ES-I3 (cell line): Measurements from ENCODE around the gene BMAL2.
A peak's percentile ranks its signal among the peaks of the same experiment; 100 is the strongest.

Experiments used
- H3K36me3 ChIP-seq: 2 replicates; pipeline ENCODE4 v1.6.1; 2013; ENCODE audit warnings: mild to moderate bottlenecking, low read length, control low read depth, moderate library complexity; ENCODE audit not compliant: insufficient read depth
- H3K4me1 ChIP-seq: 2 replicates; pipeline ENCODE4 v1.6.1; 2013; ENCODE audit warnings: mild to moderate bottlenecking, control low read depth, low read length; ENCODE audit not compliant: insufficient read depth
- H3K9ac ChIP-seq: 2 replicates; pipeline ENCODE4 v1.6.1; 2013; ENCODE audit warnings: low read depth, mild to moderate bottlenecking, low read length, moderate library complexity
- H3K9me3 ChIP-seq: 2 replicates; pipeline ENCODE4 v1.6.1; 2013; ENCODE audit warnings: mild to moderate bottlenecking, low read length, moderate library complexity; ENCODE audit not compliant: control insufficient read depth, insufficient read depth

The BMAL2 gene

GRCh38 chr12:27332714-27333402 lies at the start of gene BMAL2:
Gene BMAL2, plus strand, starts transcription at chr12:27332836. Its CDS starts 237 bp downstream, at chr12:27333073.
- Histone ChIP-seq H3K9me3 (no peaks in the 10 kb centered on the region), H3K36me3 (no peaks in the 10 kb centered on the region), H3K9ac (peak within 1 kb of the TSS; percentile 84), H3K4me1 (peaks cover 10% of the 10 kb centered on the region)

GRCh38 chr12:27284021-27284420 lies 48.6 kb upstream of the BMAL2 start:
- Histone ChIP-seq H3K9ac (no peak overlapping the region), H3K9me3 (no peaks in the 10 kb centered on the region), H3K4me1 (peaks cover 5% of the 10 kb centered on the region; the same call in 1 of the 2 replicates), H3K36me3 (no peaks in the 10 kb centered on the region)

- H3K9ac ChIP-seq, result no peak overlapping the region
- peaks cover 5% of the 10 kb centered on the region; the same call in 1 of the 2 replicates for H3K4me1 ChIP-seq
- H3K9me3 ChIP-seq, result no peaks in the 10 kb centered on the region
- no peaks in the 10 kb centered on the region for H3K36me3 ChIP-seq
Measured at GRCh38 chr12:27284751-27285150, 47.9 kb upstream of the BMAL2 start.

GRCh38 chr12:27285403-27285802 lies 47.2 kb upstream of the BMAL2 start:
- Histone ChIP-seq H3K9ac (no peak overlapping the region), H3K4me1 (peaks cover 8% of the 10 kb centered on the region; the same call in 1 of the 2 replicates), H3K36me3 (no peaks in the 10 kb centered on the region), H3K9me3 (no peaks in the 10 kb centered on the region)

GRCh38 chr12:27289414-27289813 lies 43.2 kb upstream of the BMAL2 start:
- H3K36me3 ChIP-seq, result no peaks in the 10 kb centered on the region
- H3K9ac ChIP-seq, result no peak overlapping the region
- no peaks in the 10 kb centered on the region for H3K9me3 ChIP-seq
- H3K4me1 ChIP-seq, result peaks cover 25% of the 10 kb centered on the region; the same call in 1 of the 2 replicates

- no peak overlapping the region for H3K9ac ChIP-seq
- H3K4me1 ChIP-seq, result peaks cover 22% of the 10 kb centered on the region; the same call in 1 of the 2 replicates
- no peaks in the 10 kb centered on the region for H3K36me3 ChIP-seq
- H3K9me3 ChIP-seq, result no peaks in the 10 kb centered on the region
Measured at GRCh38 chr12:27290501-27291168, 42.0 kb upstream of the BMAL2 start.

- H3K9ac ChIP-seq, result no peak overlapping the region
Measured at GRCh38 chr12:27291862-27292261, 40.8 kb upstream of the BMAL2 start.

DNA sequence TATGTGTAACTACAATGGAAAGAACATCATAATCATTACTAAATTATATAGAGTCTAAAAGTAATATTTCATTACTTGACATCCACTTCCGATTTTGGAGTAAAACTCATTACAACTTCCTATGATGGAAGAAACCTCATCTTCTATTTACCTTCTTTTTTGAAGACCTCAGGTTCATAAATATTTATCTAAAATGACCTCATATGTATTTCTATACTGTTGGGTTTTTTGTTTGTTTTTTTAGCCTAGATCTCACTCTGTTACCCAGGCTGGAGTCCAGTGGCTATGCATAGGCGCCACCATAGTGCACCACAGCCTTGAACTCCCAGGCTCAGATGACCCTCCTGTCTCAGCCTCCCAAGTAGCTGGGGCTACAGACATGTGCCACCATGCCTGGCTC lies 39.9 kb upstream of the BMAL2 start:
- H3K9ac ChIP-seq, result no peak overlapping the region
- H3K36me3 ChIP-seq, result no peaks in the 10 kb centered on the region
- peaks cover 20% of the 10 kb centered on the region; the same call in 1 of the 2 replicates for H3K4me1 ChIP-seq
- no peaks in the 10 kb centered on the region for H3K9me3 ChIP-seq

More at GRCh38 chr12:27291862-27292261, 40.8 kb upstream of the BMAL2 start:
- Histone ChIP-seq H3K9me3 (no peaks in the 10 kb centered on the region), H3K36me3 (no peaks in the 10 kb centered on the region), H3K4me1 (peaks cover 20% of the 10 kb centered on the region; the same call in 1 of the 2 replicates)

DNA sequence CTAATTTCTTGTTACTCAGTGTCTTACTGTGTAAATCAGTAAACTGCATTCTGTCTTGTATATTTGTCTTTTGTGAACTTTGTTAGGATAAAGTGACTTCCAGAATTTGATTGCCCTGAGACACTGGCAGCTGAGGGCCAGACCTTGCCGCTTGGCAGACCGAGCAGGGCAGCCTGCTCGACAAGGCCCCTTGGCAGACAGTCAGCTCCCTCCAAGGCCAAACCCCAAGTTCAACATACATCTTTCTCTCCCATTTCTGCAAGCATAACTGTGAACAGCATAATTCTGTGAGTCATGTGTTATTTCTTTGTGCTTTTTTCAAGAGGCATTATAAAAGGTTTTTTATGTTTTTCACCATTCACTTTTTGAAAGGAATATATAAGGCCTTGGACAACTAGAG lies 39.2 kb upstream of the BMAL2 start:
- H3K36me3 ChIP-seq, result no peaks in the 10 kb centered on the region
- H3K9me3 ChIP-seq, result no peaks in the 10 kb centered on the region
- H3K9ac ChIP-seq, result no peak overlapping the region
- peaks cover 20% of the 10 kb centered on the region; the same call in 1 of the 2 replicates for H3K4me1 ChIP-seq

DNA sequence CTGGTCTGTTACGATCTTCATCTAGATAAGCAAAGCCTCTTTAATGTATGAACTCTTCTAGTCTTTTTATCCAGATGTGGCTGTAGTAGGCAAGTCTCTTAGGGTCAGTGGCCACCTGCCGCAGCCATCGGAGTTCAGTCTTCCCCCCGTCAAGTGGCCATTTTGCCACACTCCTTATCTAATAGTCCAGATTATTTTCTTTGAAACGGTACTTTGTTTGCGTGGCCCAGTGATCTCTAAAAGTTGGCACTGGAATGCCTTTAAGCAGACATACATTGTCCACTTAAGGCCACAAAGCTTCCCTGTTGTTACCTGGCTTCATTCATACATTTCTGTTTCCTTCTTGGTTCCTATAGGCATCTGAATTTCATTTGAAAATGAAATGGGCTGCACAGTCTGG lies 36.0 kb upstream of the BMAL2 start:
- H3K4me1 ChIP-seq, result peaks cover 4% of the 10 kb centered on the region; the same call in 1 of the 2 replicates
- 0 out of 2 replicates have a peak, but pooled peaks cover 4% of the 10 kb centered on the region for H3K36me3 ChIP-seq
- no peak overlapping the region for H3K9ac ChIP-seq
- H3K9me3 ChIP-seq, result no peaks in the 10 kb centered on the region

DNA sequence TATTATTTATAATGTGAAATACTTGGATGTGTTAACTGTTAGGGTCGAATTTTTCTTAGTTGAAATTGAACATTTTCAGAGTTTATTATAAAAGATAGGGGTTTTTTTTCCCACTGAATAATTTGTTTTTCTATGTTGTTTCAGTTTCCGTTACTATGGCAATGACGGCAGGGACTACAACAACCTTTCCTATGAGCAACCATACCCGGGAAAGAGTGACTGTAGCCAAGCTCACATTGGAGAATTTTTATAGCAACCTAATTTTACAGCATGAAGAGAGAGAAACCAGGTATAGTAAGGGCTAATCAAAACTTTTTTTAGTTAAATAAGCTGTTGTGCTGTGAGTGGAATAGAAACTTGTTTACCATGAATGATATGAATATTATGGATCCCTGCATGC lies 35.1 kb upstream of the BMAL2 start:
- H3K9me3 ChIP-seq, result no peaks in the 10 kb centered on the region
- H3K4me1 ChIP-seq, result no peaks in the 10 kb centered on the region
- H3K9ac ChIP-seq, result no peak overlapping the region
- H3K36me3 ChIP-seq, result 0 out of 2 replicates have a peak, but pooled peaks cover 4% of the 10 kb centered on the region

DNA sequence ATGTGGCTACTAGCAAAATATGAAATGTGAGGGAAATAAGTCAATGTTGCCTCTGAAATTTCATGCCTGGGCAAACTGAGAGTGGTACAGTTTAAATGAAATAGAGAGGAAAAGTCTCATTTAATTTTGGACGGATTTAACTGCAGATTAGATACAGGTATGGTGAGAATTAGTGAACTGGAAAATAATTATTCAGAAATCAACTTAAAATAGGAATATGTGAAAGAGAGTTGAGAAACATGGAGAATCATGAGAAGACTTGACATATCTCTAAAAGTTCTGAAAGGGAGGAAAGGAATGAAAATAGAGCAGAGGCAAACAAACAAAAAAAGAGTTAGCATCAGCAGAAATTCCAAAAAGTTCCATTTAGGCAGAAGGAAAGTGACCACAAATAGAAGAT lies 33.5 kb upstream of the BMAL2 start:
- Histone ChIP-seq H3K36me3 (0 out of 2 replicates have a peak, but pooled peaks cover 4% of the 10 kb centered on the region), H3K4me1 (no peaks in the 10 kb centered on the region), H3K9ac (no peak overlapping the region), H3K9me3 (no peaks in the 10 kb centered on the region)

DNA sequence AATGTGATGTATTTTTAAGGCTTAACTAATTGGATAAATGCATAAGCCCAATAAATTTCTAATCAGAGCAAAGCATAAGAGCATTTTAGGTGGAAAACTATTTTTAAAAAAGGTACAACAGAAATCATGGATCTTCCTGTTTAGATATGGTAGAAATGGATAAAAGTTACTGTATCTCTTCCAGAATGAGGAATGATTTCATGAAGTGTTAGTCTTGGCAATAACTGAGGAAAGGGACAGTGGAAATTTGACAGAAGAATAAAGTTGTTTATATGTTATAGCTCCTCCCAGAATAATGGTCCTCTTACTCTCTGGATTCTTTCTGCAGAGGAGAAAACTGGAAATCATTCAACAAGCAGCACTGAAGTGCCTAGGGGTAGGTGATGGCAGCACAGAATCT lies 32.4 kb upstream of the BMAL2 start:
- Histone ChIP-seq H3K36me3 (0 out of 2 replicates have a peak, but pooled peaks cover 4% of the 10 kb centered on the region), H3K9ac (no peak overlapping the region), H3K4me1 (no peaks in the 10 kb centered on the region), H3K9me3 (no peaks in the 10 kb centered on the region)

- H3K9ac ChIP-seq, result no peak overlapping the region
- H3K9me3 ChIP-seq, result no peaks in the 10 kb centered on the region
- 0 out of 2 replicates have a peak, but pooled peaks cover 4% of the 10 kb centered on the region for H3K36me3 ChIP-seq
- no peaks in the 10 kb centered on the region for H3K4me1 ChIP-seq
Measured at GRCh38 chr12:27303139-27304111, 29.2 kb upstream of the BMAL2 start.
